Parathyroid adenoma (tissue), 2 donors: Measurements from ENCODE around the gene AP1S1.

Experiments used
- H2AFZ ChIP-seq: fragments of 300-600 bp; sonication (generic); one replicate; pipeline ENCODE4 v1.7.0; 2017; ENCODE audit warnings: antibody characterized with exemption, mild to moderate bottlenecking
- H3K27ac ChIP-seq: fragments of 300-600 bp; sonication (generic); one replicate; pipeline ENCODE4 v1.7.0; 2017
- H3K27me3 ChIP-seq: fragments of 300-600 bp; sonication (generic); one replicate; pipeline ENCODE4 v1.7.0; 2017; ENCODE audit warnings: low read length; ENCODE audit not compliant: control insufficient read depth, insufficient read depth
- H3K36me3 ChIP-seq: fragments of 300-600 bp; sonication (generic); one replicate; pipeline ENCODE4 v1.7.0; 2017; ENCODE audit warnings: low read length; ENCODE audit not compliant: control insufficient read depth, insufficient read depth
- H3K4me1 ChIP-seq: fragments of 300-600 bp; sonication (generic); one replicate; pipeline ENCODE4 v1.7.0; 2017; ENCODE audit warnings: control low read depth
- H3K4me2 ChIP-seq: fragments of 300-600 bp; sonication (generic); one replicate; pipeline ENCODE4 v1.7.0; 2017; ENCODE audit warnings: low read length
- H3K4me3 ChIP-seq: fragments of 300-600 bp; sonication (generic); one replicate; pipeline ENCODE4 v1.7.0; 2017; ENCODE audit warnings: low read depth, low read length
- H3K79me2 ChIP-seq: fragments of 300-600 bp; sonication (generic); one replicate; pipeline ENCODE4 v1.7.0; 2017; ENCODE audit warnings: control low read depth
- H3K9ac ChIP-seq: fragments of 300-600 bp; sonication (generic); one replicate; pipeline ENCODE4 v1.7.0; 2017; ENCODE audit warnings: mild to moderate bottlenecking
- H3K9me3 ChIP-seq: fragments of 300-600 bp; sonication (generic); one replicate; pipeline ENCODE4 v1.7.0; 2017; ENCODE audit warnings: low read length; ENCODE audit not compliant: control insufficient read depth
- TF ChIP-seq, protein P1 (sequence below): fragments of 300-600 bp; sonication (generic); IDR thresholded peaks from one replicate; pipeline ENCODE4 v1.7.0; 2017; ENCODE audit warnings: antibody characterized with exemption, mild to moderate bottlenecking
- donor health status: primary hyperparathyroidism.

Gene AP1S1

GRCh38 chr7:101208794-101209193 is 54.5 kb downstream of the AP1S1 start:
- Histone ChIP-seq H3K79me2 (no peaks in the 10 kb centered on the region), H3K36me3 (no peaks in the 10 kb centered on the region), H3K4me3 (no peak overlapping the region), H3K27me3 (no peaks in the 10 kb centered on the region), H3K9ac (no peak overlapping the region), H3K27ac (no peak overlapping the region), H2AFZ (no peak overlapping the region), H3K4me1 (no peaks in the 10 kb centered on the region), H3K4me2 (no peak overlapping the region), H3K9me3 (no peaks in the 10 kb centered on the region)
- TF ChIP-seq, protein P1, sequence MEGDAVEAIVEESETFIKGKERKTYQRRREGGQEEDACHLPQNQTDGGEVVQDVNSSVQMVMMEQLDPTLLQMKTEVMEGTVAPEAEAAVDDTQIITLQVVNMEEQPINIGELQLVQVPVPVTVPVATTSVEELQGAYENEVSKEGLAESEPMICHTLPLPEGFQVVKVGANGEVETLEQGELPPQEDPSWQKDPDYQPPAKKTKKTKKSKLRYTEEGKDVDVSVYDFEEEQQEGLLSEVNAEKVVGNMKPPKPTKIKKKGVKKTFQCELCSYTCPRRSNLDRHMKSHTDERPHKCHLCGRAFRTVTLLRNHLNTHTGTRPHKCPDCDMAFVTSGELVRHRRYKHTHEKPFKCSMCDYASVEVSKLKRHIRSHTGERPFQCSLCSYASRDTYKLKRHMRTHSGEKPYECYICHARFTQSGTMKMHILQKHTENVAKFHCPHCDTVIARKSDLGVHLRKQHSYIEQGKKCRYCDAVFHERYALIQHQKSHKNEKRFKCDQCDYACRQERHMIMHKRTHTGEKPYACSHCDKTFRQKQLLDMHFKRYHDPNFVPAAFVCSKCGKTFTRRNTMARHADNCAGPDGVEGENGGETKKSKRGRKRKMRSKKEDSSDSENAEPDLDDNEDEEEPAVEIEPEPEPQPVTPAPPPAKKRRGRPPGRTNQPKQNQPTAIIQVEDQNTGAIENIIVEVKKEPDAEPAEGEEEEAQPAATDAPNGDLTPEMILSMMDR = no peak

- Histone ChIP-seq H3K27me3 (no peaks in the 10 kb centered on the region), H2AFZ (no peak overlapping the region), H3K4me3 (no peak overlapping the region), H3K27ac (no peak overlapping the region), H3K4me1 (no peaks in the 10 kb centered on the region), H3K4me2 (no peak overlapping the region), H3K79me2 (no peaks in the 10 kb centered on the region), H3K9ac (no peak overlapping the region), H3K36me3 (no peaks in the 10 kb centered on the region), H3K9me3 (no peaks in the 10 kb centered on the region)
- TF ChIP-seq, protein P1 = no peak
These were observed 55.9 kb downstream of the AP1S1 start for GRCh38 chr7:101210143-101210542.
